Activated naive CD8-positive, alpha-beta T cell treated with anti-CD3 and anti-CD28 coated beads, Interleukin-2, amount 10 ng/mL, durations not matched to agents 7 days and 5 days (primary cell): ENCODE results near the gene CTCF. TPM values are rescaled to one million over a fixed set of nuclear protein-coding genes. Genes with fewer than 3 reads are reported as not detected.

Source experiments
- ATAC-seq: fragments of 150-1000 bp; cut with Tn5 transposase; one replicate; pipeline ENCODE4 v1.10.0; 2021; ENCODE audit warnings: low read depth, moderate library complexity
- POLR2A ChIA-PET: fragments of 350-600 bp; sonication (Branson Sonifier 250); formaldehyde crosslinking; loops from one replicate; lab custom pipeline; 2021; ENCODE audit warnings: antibody characterized with exemption; lab: Charles Lee
- DNase-seq: peaks from one replicate; pipeline ENCODE4 v3.0.0; 2021
- H3K27ac Mint-ChIP-seq: one replicate; pipeline ENCODE4 v1.8.0; 2022; ENCODE audit warnings: mild to moderate bottlenecking, mixed read lengths
- H3K27me3 Mint-ChIP-seq: one replicate; pipeline ENCODE4 v1.8.0; 2022; ENCODE audit warnings: mild to moderate bottlenecking, moderate library complexity, mixed read lengths
- H3K36me3 Mint-ChIP-seq: one replicate; pipeline ENCODE4 v1.8.0; 2021; ENCODE audit warnings: mild to moderate bottlenecking, mixed read lengths
- H3K4me1 Mint-ChIP-seq: one replicate; pipeline ENCODE4 v1.8.0; 2021; ENCODE audit warnings: mixed read lengths
- H3K4me3 Mint-ChIP-seq: one replicate; pipeline ENCODE4 v1.8.0; 2022; ENCODE audit warnings: mild to moderate bottlenecking, moderate library complexity, mixed read lengths
- H3K9me3 Mint-ChIP-seq: one replicate; pipeline ENCODE4 v1.8.0; 2021; ENCODE audit warnings: mixed read lengths
- total RNA-seq, 2 experiments: library from RNA; stranded (reverse); gene quantifications; one replicate each; pipeline ENCODE4 v1.2.3, GENCODE V29; 2021

The CTCF gene
- total RNA-seq, 2 experiments from 2014 or later = 69.9 to 72.3 TPM

GRCh38 chr16:67537636-67538591, 24.4 kb upstream of the CTCF start:
- ATAC-seq (peak; percentile 30), DNase-seq (peak; percentile 77)
- Mint-ChIP-seq H3K27ac (peak overlapping the region; percentile 43), H3K36me3 (peaks cover 6% of the 10 kb centered on the region), H3K4me3 (peak overlapping the region; percentile 86), H3K9me3 (no peaks in the 10 kb centered on the region), H3K27me3 (peaks cover 24% of the 10 kb centered on the region), H3K4me1 (peaks cover 22% of the 10 kb centered on the region)
- POLR2A ChIA-PET = interaction anchor here (0.5 to 3.2 kb wide), 12 partner anchors 9 to 659 kb away, joined by 3 to 16 read pairs (median 6); partner anchors contain the start of genes ACD, ATP6V0D1, CARMIL2 and CTCF

- POLR2A ChIA-PET = interaction anchor here (2.0 to 3.2 kb wide), 2 partner anchors 9 to 24 kb away, joined by 14 to 16 read pairs; partner anchors contain the start of gene CTCF
- H3K27ac Mint-ChIP-seq = peak overlapping the region; percentile 31
- peak overlapping the region; percentile 65 for H3K4me3 Mint-ChIP-seq
- no peak for DNase-seq
- peaks cover 28% of the 10 kb centered on the region for H3K4me1 Mint-ChIP-seq
- H3K27me3 Mint-ChIP-seq = peaks cover 19% of the 10 kb centered on the region
- no peaks in the 10 kb centered on the region for H3K9me3 Mint-ChIP-seq
- peaks cover 6% of the 10 kb centered on the region for H3K36me3 Mint-ChIP-seq
- ATAC-seq = no peak
These were observed 23.6 kb upstream of the CTCF start for GRCh38 chr16:67538666-67539101.

GRCh38 chr16:67539271-67539670, 23.1 kb upstream of the CTCF start:
- Mint-ChIP-seq H3K9me3 (no peaks in the 10 kb centered on the region), H3K4me1 (peaks cover 28% of the 10 kb centered on the region), H3K4me3 (peak overlapping the region; percentile 65), H3K36me3 (peaks cover 10% of the 10 kb centered on the region), H3K27ac (no peak overlapping the region), H3K27me3 (peaks cover 19% of the 10 kb centered on the region)
- ATAC-seq (no peak), DNase-seq (no peak)
- POLR2A ChIA-PET = interaction anchor here (0.7 to 1.3 kb wide), 2 partner anchors 23 to 106 kb away, joined by 3 read pairs; partner anchors contain the start of genes CARMIL2 and CTCF

GRCh38 chr16:67539691-67540635, 22.4 kb upstream of the CTCF start:
- Mint-ChIP-seq H3K9me3 (no peaks in the 10 kb centered on the region), H3K36me3 (peaks cover 10% of the 10 kb centered on the region), H3K4me1 (peaks cover 28% of the 10 kb centered on the region), H3K27me3 (peaks cover 17% of the 10 kb centered on the region), H3K4me3 (no peak overlapping the region), H3K27ac (no peak overlapping the region)
- ATAC-seq = no peak
- DNase-seq = no peak
- POLR2A ChIA-PET = interaction anchor here (0.6 to 1.3 kb wide), 3 partner anchors 23 to 326 kb away, joined by 3 read pairs; partner anchors contain the start of genes CARMIL2 and CTCF

- POLR2A ChIA-PET = interaction anchor here (0.6 to 1.3 kb wide), 3 partner anchors 22 to 326 kb away, joined by 3 to 7 read pairs (median 3); partner anchors contain the start of genes CARMIL2 and CTCF
- no peak for ATAC-seq
These were observed 21.6 kb upstream of the CTCF start for GRCh38 chr16:67540756-67541155.

GRCh38 chr16:67541391-67542263, 20.7 kb upstream of the CTCF start:
- POLR2A ChIA-PET = interaction anchor here (0.9 to 1.3 kb wide), 3 partner anchors 21 to 393 kb away, joined by 3 to 7 read pairs (median 3); partner anchors contain the start of genes CARMIL2 and CTCF
- Mint-ChIP-seq H3K27me3 (peaks cover 1% of the 10 kb centered on the region), H3K27ac (no peak overlapping the region), H3K4me3 (no peak overlapping the region), H3K9me3 (no peaks in the 10 kb centered on the region), H3K36me3 (peaks cover 10% of the 10 kb centered on the region), H3K4me1 (peaks cover 28% of the 10 kb centered on the region)
- no peak for ATAC-seq
- DNase-seq = no peak

More at GRCh38 chr16:67540756-67541155, 21.6 kb upstream of the CTCF start:
- Mint-ChIP-seq H3K27ac (no peak overlapping the region), H3K9me3 (no peaks in the 10 kb centered on the region), H3K4me3 (no peak overlapping the region), H3K4me1 (peaks cover 28% of the 10 kb centered on the region), H3K27me3 (peaks cover 10% of the 10 kb centered on the region), H3K36me3 (peaks cover 10% of the 10 kb centered on the region)
- DNase-seq = no peak

- H3K27ac Mint-ChIP-seq = peak overlapping the region; percentile 71
- peak; percentile 80 for ATAC-seq
- no peaks in the 10 kb centered on the region for H3K9me3 Mint-ChIP-seq
- POLR2A ChIA-PET = interaction anchor here (1.3 kb wide), 1 partner anchor 393 kb away, joined by 3 read pairs; no protein-coding TSS in a partner anchor
- peaks cover 34% of the 10 kb centered on the region for H3K4me1 Mint-ChIP-seq
- peaks cover 10% of the 10 kb centered on the region for H3K36me3 Mint-ChIP-seq
- peak overlapping the region; percentile 1 for H3K4me3 Mint-ChIP-seq
- DNase-seq = peak; percentile 84
- H3K27me3 Mint-ChIP-seq = no peaks in the 10 kb centered on the region
These were observed 19.9 kb upstream of the CTCF start for GRCh38 chr16:67542464-67542863.

- DNase-seq = no peak
- Mint-ChIP-seq H3K27me3 (no peaks in the 10 kb centered on the region), H3K9me3 (no peaks in the 10 kb centered on the region), H3K4me1 (peaks cover 40% of the 10 kb centered on the region), H3K36me3 (peaks cover 10% of the 10 kb centered on the region), H3K4me3 (peak overlapping the region; percentile 1), H3K27ac (peak overlapping the region; percentile 71)
- no peak for ATAC-seq
- POLR2A ChIA-PET = interaction anchor here (1.3 to 5.8 kb wide), 2 partner anchors 20 to 102 kb away, joined by 4 to 155 read pairs; partner anchors contain the start of genes CARMIL2 and CTCF
These were observed 19.3 kb upstream of the CTCF start for GRCh38 chr16:67543036-67543435.

GRCh38 chr16:67543582-67543981, 18.7 kb upstream of the CTCF start:
- H3K9me3 Mint-ChIP-seq = no peaks in the 10 kb centered on the region
- H3K27ac Mint-ChIP-seq = peak overlapping the region; percentile 58
- peaks cover 44% of the 10 kb centered on the region for H3K4me1 Mint-ChIP-seq
- POLR2A ChIA-PET = interaction anchor here (1.3 to 5.8 kb wide), 2 partner anchors 19 to 102 kb away, joined by 4 to 155 read pairs; partner anchors contain the start of genes CARMIL2 and CTCF
- no peaks in the 10 kb centered on the region for H3K27me3 Mint-ChIP-seq
- ATAC-seq = no peak
- H3K36me3 Mint-ChIP-seq = peaks cover 10% of the 10 kb centered on the region
- H3K4me3 Mint-ChIP-seq = no peak overlapping the region
- DNase-seq = no peak

- ATAC-seq = no peak
- Mint-ChIP-seq H3K9me3 (no peaks in the 10 kb centered on the region), H3K27me3 (no peaks in the 10 kb centered on the region), H3K27ac (peak overlapping the region; percentile 43), H3K4me1 (peaks cover 40% of the 10 kb centered on the region), H3K4me3 (no peak overlapping the region), H3K36me3 (peaks cover 10% of the 10 kb centered on the region)
- POLR2A ChIA-PET = interaction anchor here (0.7 to 5.8 kb wide), 5 partner anchors 15 to 116 kb away, joined by 3 to 155 read pairs (median 4); partner anchors contain the start of genes ACD, CARMIL2, CTCF and RIPOR1
- no peak for DNase-seq
These were observed 17.9 kb upstream of the CTCF start for GRCh38 chr16:67544329-67544841.
